ES-I3 (cell line): Measurements from ENCODE around the gene EPHA2.

Source experiments
- H3K36me3 ChIP-seq: 2 replicates; pipeline ENCODE4 v1.6.1; 2013; ENCODE audit warnings: mild to moderate bottlenecking, low read length, control low read depth, moderate library complexity; ENCODE audit not compliant: insufficient read depth
- H3K4me1 ChIP-seq: 2 replicates; pipeline ENCODE4 v1.6.1; 2013; ENCODE audit warnings: mild to moderate bottlenecking, control low read depth, low read length; ENCODE audit not compliant: insufficient read depth
- H3K9ac ChIP-seq: 2 replicates; pipeline ENCODE4 v1.6.1; 2013; ENCODE audit warnings: low read depth, mild to moderate bottlenecking, low read length, moderate library complexity
- H3K9me3 ChIP-seq: 2 replicates; pipeline ENCODE4 v1.6.1; 2013; ENCODE audit warnings: mild to moderate bottlenecking, low read length, moderate library complexity; ENCODE audit not compliant: control insufficient read depth, insufficient read depth

The EPHA2 gene

DNA sequence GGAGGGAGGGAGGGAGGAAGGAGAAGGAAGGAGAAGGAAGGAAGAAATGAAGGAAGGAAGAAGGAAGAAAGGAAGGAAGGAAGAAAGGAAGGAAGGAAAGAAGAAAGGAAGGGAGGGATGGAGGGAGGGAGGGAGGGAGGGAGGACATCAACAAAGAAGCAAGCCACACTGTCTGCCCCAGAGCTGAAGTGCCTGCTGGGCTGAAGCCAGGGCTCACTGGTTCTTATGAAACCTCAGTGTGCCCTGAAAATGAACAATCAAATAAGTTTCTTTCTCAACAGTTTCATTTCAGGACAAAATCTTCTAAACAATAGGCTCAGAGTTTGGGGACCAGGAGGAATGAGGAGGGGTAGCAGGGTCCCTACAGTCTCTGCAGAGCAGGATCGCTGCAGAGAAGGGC, 35.4 kb upstream of the EPHA2 start:
- Histone ChIP-seq H3K4me1 (peaks cover 6% of the 10 kb centered on the region; the same call in 1 of the 2 replicates), H3K9ac (no peak overlapping the region), H3K9me3 (no peaks in the 10 kb centered on the region), H3K36me3 (no peaks in the 10 kb centered on the region)

DNA sequence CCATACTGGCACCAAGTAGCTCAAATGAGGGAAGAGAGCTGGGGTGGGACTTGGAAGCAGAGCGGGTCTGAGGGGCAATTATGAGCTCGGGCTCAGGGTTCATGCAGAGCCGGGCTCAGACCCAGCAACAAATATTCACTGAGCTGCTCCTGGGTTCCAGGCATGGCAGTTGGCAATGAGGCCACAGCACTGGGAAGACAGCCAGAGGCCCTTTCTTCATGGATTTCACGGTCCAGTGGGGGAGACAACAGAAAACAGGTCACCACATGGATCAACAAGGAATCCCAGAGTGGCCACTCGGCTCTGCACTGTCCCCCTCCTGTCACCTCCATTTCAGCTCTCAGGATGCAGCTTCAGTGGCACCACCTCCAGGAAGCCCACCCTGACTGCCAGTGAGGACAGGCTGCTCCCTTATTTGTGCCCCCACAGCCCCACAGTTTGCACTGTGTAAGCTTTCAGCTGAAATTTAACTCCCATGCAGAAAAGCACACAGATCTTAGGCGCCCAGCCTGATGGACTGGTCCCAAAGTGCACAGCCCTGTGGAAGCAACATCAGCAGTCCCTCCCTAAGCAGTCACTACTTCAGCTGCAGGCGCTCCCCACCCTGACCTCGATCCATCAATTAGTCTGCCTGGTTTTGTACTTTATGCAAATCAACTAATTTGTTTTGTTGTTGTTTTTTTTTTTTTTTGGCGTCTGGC, 34.2 kb upstream of the EPHA2 start:
- no peaks in the 10 kb centered on the region for H3K9me3 ChIP-seq
- no peaks in the 10 kb centered on the region for H3K36me3 ChIP-seq
- no peak overlapping the region for H3K9ac ChIP-seq
- peaks cover 6% of the 10 kb centered on the region; the same call in 1 of the 2 replicates for H3K4me1 ChIP-seq

DNA sequence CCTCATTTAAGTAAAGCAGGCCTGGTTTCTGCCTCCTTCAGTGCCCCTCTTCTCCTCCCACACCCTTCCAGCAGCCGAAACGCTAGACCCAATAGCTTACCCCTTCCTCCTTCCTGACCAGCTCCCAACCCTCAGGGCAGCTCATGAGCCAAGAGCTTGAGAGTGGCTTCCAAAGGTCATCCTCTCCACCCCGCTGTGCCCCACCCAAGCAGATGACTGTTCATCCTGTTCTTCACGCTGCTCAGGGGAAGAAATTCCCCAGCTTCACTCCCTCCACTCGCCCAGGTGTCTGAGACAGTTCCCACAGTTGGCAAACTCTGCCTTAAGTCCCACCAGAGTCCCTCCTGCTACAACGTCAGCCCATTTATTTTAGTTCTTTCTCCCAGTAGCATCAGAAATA, 33.1 kb upstream of the EPHA2 start:
- Histone ChIP-seq H3K4me1 (peaks cover 6% of the 10 kb centered on the region; the same call in 1 of the 2 replicates), H3K36me3 (no peaks in the 10 kb centered on the region), H3K9ac (no peak overlapping the region), H3K9me3 (no peaks in the 10 kb centered on the region)

DNA sequence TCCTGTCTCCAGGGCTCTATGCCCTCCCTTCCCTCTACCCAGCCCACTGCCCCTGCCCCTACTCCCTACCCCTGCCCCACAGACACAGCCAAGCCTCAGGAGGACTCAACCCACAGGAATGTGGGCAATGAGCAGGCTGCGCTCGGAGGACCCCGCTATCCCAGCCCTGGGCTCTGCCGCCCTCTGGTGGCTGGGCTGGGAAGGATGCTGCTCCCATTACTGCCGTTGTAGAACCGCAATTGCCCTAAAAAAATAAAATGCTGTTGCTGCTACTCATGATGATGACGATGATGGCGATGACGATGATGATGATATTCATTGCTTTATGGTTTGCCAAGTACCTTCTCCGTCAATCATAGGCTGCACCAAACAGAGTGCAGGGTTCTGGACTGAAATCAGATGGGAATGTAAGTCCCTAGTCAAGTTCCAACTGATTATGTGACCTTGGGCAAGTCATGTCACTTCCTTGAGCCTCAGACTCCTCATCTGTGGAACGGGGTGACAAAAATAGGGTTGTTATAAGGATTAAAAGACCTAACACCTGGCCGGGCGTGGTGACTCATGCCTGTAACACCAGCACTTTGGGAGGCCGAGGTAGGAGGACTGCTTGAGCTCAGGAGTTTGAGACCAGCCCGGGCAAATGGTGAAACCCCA, 32.0 kb upstream of the EPHA2 start:
- H3K4me1 ChIP-seq, result peaks cover 6% of the 10 kb centered on the region; the same call in 1 of the 2 replicates
- no peaks in the 10 kb centered on the region for H3K9me3 ChIP-seq
- H3K36me3 ChIP-seq, result no peaks in the 10 kb centered on the region
- H3K9ac ChIP-seq, result no peak overlapping the region

DNA sequence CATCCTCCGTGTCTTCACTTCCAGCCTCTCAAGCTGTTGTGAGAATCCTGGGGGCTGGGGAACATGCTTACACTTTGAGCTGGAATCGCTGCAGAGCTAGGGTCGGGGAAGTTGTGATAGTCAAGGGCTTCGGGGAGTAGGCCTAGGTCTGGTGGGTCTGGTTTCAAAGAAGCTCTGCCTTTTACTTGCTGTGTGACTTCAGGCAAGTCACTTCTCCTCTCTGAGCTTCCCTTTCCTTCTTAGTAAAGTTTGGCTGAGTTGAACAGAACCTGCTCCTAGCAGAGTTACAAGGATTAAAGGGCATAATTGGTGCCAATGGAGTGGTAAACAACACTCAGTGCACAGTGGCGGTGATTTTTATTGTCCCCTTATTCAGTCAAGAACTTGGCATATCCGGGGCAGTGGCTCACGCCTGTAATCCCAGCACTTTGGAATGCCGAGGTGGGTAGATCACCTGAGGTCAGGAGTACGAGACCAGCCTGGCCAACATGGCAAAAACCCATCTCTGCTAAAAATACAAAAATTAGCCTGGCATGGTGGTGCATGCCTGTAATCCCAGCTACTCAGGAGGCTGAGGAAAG, 30.9 kb upstream of the EPHA2 start:
- H3K9ac ChIP-seq, result no peak overlapping the region
- peaks cover 14% of the 10 kb centered on the region for H3K4me1 ChIP-seq
- H3K9me3 ChIP-seq, result no peaks in the 10 kb centered on the region
- H3K36me3 ChIP-seq, result no peaks in the 10 kb centered on the region

DNA sequence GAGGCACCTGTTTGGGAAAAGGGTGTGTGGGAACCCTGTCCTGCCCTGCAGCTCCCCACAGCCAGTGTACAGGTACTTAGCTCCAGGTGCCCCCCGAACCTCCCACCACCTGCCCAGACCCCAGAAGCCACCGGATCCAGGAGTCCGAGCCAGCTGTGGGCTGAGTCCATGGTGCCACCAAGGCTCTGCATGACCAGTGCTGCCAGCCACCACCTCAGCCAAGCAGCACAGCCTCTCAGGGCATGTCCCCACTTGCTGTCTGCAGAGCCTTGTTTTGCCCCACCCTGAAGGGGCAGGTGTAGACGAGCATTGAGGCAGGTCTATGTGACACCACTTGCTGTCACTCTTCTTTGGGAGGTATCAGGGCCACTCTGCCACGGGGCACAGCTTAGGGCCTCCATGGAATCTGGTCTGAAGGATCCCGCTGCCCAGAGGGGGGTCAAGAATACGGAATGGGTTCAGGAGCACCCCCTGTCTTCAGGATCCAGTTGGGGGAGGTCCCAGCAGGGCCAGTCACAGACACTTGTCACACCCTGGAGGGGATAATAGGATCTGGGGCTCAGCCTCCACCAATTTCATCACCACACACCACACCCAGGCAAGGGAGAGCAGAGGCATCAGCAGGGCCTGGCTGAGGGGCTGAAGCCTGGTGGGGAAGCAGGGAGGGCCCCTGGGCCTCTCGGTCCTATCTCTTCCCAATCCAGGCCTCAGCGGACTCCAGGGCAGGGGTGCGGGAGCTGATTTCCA, 28.9 kb upstream of the EPHA2 start:
- Histone ChIP-seq H3K9ac (no peak overlapping the region), H3K9me3 (no peaks in the 10 kb centered on the region), H3K36me3 (no peaks in the 10 kb centered on the region), H3K4me1 (peaks cover 22% of the 10 kb centered on the region)

DNA sequence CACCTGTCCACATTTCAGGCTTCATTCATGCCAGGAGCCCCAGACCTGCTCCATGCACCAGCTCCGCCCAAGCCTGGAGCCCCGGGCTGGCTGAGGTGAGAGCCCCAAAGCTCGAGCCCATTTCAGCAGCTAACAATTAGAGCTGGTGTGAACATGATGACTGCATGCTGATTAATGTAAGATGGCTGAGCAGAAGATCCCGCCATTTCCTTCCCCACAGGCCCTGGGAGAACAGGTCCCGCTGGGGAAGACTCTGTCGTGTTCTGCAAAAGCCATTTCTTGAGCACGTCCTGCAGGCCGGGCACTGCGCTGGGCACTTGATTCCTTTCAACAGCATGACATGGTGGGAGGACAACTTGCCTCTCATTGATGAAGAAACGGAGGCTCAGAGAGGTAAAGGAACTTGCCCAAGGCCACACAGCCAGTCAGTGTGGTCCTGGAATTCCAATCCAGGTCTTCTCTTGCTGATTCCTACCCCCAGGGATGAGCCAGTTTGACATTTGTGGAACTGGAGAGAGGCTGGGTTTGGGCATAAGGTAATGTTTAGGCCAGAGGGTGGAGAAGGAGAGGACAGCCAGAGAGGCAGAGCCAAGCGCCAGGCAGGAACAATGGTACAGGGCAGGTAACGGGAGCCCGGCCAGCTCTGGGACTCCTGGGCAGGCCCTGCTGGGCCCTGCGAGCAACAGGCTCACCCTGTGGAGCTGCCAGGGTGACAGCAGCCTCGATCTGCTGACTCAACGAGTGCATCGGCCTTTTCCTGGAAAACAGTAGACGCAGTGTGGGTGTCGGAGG, 28.1 kb upstream of the EPHA2 start:
- Histone ChIP-seq H3K4me1 (peaks cover 22% of the 10 kb centered on the region), H3K36me3 (no peaks in the 10 kb centered on the region), H3K9me3 (no peaks in the 10 kb centered on the region), H3K9ac (no peak overlapping the region)

DNA sequence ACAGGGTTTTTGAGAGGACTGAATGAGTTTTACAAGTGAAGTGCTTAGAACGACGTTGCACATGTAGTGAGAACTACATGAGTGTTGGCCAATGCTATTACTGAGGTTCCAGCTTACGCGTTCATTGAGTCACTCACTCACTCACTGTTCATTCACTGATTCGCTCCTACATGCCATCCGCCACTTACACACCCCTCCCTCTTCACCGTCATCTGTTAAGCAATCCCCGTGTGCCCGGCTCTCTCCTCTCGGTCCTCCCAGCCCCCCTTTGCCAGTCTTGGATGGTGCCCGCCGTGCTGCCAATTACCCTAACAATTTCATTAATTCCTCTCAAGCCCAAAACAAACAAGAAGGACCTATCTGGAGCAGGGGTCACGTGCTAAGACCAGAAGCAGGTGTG, 27.3 kb upstream of the EPHA2 start:
- Histone ChIP-seq H3K4me1 (peaks cover 16% of the 10 kb centered on the region), H3K9ac (no peak overlapping the region), H3K36me3 (no peaks in the 10 kb centered on the region), H3K9me3 (no peaks in the 10 kb centered on the region)

DNA sequence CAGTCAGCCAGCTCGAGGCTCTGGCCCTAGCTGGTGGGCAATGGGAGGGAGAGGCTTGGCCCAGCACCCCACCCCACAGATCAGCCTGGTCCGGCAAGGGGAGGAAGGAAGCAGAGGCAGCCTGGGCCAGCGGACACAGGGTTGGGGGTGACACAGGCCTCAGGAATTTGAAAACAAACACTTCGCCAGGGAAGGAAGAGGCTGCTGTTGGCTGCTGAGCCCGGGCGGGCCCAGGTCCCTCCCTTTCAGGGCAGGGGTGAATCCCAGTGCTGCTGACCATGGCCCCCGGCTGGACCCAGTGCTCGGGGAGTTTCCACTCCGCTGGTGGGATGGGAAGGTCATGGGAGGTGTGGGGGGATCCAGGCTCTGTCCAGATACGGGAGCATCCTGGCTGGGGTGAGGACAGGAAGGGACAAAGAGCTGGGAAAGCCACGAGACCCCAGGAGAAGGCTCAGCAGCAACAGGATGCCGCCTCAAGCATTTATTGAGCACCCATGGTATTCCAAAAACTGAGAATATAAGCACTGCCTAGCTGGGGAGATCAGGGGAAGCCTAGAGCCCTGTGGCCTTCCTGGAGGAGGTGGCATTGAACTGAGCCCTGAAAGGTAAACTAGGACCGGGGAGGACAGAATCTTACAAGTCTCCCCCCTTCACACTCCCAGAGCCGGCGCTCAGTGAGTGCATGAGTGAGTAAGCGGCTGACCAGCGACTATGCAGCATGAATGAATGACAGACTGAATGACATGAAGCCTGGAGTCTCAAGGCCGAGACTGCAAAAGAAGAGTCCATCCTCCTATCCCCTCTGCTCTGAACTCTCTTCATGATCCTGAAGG, 26.2 kb upstream of the EPHA2 start:
- H3K4me1 ChIP-seq, result peaks cover 16% of the 10 kb centered on the region
- H3K9me3 ChIP-seq, result no peaks in the 10 kb centered on the region
- H3K36me3 ChIP-seq, result no peaks in the 10 kb centered on the region
- H3K9ac ChIP-seq, result peak overlapping the region; percentile 12

DNA sequence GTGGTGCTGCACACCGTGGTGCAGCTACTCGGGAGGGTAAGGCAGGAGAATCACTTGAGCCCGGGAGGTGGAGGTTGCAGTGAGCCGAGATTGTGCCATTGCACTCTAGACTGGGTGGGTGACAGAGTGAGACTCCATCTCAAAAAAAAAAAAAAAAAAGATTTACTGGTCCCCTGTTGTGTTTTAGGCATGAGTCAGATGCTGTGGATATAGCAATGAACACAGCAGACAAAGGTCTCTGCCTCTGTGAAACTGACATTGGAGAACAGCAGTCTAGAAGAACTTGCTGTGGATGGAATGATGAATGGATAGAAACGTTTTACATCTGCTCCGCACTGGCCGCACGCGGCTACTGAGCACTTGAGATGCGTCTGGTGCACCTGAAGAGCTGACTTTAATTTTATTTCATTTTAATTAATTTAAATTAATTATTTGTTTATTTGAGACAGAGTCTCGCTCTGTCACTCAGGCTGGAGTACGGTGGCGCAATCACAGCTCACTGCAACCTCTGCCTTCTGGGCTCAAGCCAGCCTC, 24.5 kb upstream of the EPHA2 start:
- H3K9me3 ChIP-seq, result no peaks in the 10 kb centered on the region
- H3K9ac ChIP-seq, result no peak overlapping the region
- no peaks in the 10 kb centered on the region for H3K36me3 ChIP-seq
- H3K4me1 ChIP-seq, result peaks cover 16% of the 10 kb centered on the region

DNA sequence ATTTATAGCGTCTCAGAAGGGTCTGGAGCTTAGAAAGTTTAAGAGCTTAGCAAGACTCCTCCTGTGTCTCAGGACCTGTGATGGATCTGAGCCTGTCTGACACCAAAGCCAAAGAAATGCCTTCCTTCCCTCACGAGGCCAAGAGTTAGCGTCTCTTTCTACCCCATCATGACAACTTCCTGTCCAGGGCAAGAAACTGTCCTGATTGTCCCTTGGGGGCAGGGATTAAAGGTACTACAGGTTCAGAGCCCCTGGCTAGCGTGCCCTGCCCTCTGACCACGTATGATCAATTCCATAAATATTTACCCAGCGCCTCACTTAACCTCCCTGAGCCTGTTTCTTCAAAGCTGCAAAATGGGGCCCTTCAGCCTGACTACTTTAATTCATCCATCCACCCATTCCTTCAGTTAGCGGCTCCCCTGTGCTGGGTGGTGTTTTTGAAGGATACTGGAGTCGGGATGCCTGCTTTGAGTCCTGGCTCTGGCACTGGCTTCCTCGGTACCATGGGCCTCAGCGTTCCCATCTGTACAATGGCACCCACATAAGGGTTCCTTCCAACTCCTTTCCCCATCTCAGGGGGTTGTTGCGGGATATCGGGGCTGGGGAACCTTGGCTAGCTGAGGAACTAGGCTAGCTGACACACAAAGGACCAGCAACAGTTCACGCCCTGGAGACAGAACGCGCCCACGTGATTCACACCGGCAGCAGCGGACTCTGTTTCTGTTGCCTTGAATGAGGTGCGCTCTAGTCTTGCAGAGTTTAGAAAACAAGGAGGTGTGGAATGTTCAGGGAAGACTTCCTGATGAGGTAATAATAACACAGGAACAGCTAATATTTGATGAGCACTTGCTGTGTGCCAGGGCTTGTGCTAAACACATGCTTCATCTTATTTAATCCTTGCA, 23.0 kb upstream of the EPHA2 start:
- Histone ChIP-seq H3K4me1 (peaks cover 16% of the 10 kb centered on the region), H3K9ac (no peak overlapping the region)

DNA sequence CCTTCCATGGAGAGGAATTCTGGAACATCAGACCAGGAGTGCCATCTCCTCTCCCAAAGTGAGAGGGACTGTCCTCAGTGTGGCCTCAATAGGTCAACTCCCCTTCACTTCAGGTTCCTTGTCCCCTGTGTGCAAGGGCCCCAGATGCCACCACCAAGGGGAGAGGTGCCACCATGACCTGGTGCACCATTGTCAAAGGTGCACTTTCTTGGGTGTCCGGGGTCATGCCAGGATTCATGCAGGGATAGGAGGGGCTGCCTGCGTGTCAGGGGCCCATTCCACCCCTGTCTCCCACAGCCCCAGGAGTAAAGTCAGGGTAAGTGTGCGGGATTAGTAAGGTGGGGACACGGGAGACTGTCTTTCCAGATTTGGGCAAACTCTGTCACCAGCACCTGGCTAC, 21.4 kb upstream of the EPHA2 start:
- Histone ChIP-seq H3K36me3 (no peaks in the 10 kb centered on the region), H3K4me1 (peaks cover 17% of the 10 kb centered on the region), H3K9ac (no peak overlapping the region), H3K9me3 (no peaks in the 10 kb centered on the region)

More for the DNA sequence above, 23.0 kb upstream of the EPHA2 start:
- Histone ChIP-seq H3K36me3 (no peaks in the 10 kb centered on the region), H3K9me3 (no peaks in the 10 kb centered on the region)
